ENCODE results near the gene SMIM45.

The SMIM45 gene

DNA sequence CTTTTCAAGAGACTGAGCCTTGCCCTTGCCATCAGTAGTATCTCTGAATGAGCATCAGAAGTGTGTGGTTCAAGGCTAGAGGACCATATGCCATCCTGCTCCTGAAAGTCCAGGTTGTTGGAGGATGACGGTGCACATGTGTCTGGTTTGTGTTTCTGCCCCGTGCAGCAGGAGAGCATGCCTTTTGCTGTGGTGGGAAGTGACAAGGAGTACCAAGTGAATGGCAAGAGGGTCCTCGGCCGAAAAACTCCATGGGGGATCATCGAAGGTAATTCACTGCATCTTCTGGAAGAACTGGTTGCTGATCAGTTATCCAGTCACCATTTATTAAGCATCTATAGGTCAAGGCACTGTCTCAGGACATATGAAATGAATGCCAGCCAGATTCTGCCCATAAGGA, 40.5 kb downstream of the SMIM45 start:
- H3K27me3 ChIP-seq: no peaks in the 10 kb centered on the region
- H3K36me3 ChIP-seq: no peaks in the 10 kb centered on the region
- intact Hi-C loops (cut with DNase I; ENCODE audit: low total_unique reads): no loop called here
- H3K4me1 ChIP-seq: no peaks in the 10 kb centered on the region
- DNase-seq (ENCODE audit: low spot score in 2 of 2): peak in 1 of 2 donors; percentile 31
- TF ChIP-seq POLR2AphosphoS5 (IDR thresholded peaks at IDR 0.05) (no peak), POLR2A (IDR thresholded peaks at IDR 0.05) (no peak)
- TF ChIP-seq, protein P1, sequence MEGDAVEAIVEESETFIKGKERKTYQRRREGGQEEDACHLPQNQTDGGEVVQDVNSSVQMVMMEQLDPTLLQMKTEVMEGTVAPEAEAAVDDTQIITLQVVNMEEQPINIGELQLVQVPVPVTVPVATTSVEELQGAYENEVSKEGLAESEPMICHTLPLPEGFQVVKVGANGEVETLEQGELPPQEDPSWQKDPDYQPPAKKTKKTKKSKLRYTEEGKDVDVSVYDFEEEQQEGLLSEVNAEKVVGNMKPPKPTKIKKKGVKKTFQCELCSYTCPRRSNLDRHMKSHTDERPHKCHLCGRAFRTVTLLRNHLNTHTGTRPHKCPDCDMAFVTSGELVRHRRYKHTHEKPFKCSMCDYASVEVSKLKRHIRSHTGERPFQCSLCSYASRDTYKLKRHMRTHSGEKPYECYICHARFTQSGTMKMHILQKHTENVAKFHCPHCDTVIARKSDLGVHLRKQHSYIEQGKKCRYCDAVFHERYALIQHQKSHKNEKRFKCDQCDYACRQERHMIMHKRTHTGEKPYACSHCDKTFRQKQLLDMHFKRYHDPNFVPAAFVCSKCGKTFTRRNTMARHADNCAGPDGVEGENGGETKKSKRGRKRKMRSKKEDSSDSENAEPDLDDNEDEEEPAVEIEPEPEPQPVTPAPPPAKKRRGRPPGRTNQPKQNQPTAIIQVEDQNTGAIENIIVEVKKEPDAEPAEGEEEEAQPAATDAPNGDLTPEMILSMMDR (IDR thresholded peaks at IDR 0.05): no peak
- H3K27ac ChIP-seq: no peak overlapping the region
- H3K9me3 ChIP-seq: no peaks in the 10 kb centered on the region
- H3K4me3 ChIP-seq: no peak overlapping the region

DNA sequence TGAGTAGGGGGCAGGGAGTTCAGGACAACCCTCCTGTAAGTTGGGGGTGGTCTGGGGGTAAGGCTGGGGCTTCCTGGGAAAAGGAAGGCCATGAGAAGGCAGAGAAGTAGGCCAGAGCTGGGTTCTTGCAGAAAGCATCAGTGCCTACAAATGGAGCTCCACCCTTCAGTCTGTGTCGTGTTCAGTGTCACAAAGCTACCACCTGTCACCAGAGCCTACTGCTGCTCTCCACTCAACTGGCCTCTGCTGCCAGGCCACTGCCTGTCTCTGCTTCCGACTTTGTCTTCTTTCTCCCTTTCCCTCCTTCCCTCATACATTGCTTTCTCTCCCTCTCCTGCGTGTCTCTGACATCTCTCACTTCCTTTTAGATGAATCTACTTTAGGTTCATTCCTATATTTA, 43.3 kb downstream of the SMIM45 start:
- no peaks in the 10 kb centered on the region for H3K9me3 ChIP-seq
- H3K4me1 ChIP-seq: no peaks in the 10 kb centered on the region
- H3K27ac ChIP-seq: no peak overlapping the region
- no peaks in the 10 kb centered on the region for H3K27me3 ChIP-seq
- no peak overlapping the region for H3K4me3 ChIP-seq
- TF ChIP-seq POLR2AphosphoS5 (IDR thresholded peaks at IDR 0.05) (no peak), POLR2A (IDR thresholded peaks at IDR 0.05) (no peak)
- TF ChIP-seq, protein P1 (IDR thresholded peaks at IDR 0.05): no peak
- intact Hi-C loops (cut with DNase I; ENCODE audit: low total_unique reads): no loop called here
- peak in 1 of 2 donors; percentile 25 for DNase-seq (ENCODE audit: low spot score in 2 of 2)
- no peaks in the 10 kb centered on the region for H3K36me3 ChIP-seq

DNA sequence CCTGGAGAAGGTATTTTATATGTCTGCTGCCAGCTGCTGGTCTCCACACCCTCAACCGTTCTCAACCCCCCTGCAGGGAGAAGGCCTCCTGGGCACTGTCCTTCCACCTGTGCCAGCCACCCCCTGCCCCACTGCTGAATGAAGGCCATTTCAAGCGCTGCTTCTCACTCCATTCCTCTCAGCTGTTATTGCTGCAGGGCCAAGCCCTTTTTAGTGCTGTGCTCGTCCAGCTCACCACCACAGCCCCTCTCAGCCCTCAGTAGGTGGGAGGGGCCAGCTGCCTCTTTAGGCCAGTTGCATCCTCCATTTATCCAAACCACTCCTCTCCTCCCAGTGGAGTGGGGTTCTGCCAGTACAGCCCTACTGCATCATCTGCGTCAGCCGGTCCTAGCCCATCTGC, 44.9 kb downstream of the SMIM45 start:
- TF ChIP-seq POLR2AphosphoS5 (IDR thresholded peaks at IDR 0.05) (no peak), POLR2A (IDR thresholded peaks at IDR 0.05) (no peak)
- TF ChIP-seq, protein P1 (IDR thresholded peaks at IDR 0.05): no peak
- intact Hi-C loops (cut with DNase I; ENCODE audit: low total_unique reads): no loop called here
- Histone ChIP-seq H3K4me1 (no peaks in the 10 kb centered on the region), H3K4me3 (no peak overlapping the region), H3K9me3 (no peaks in the 10 kb centered on the region), H3K27me3 (no peaks in the 10 kb centered on the region), H3K27ac (no peak overlapping the region), H3K36me3 (no peaks in the 10 kb centered on the region)
- DNase-seq (ENCODE audit: low spot score in 2 of 2): no peak

DNA sequence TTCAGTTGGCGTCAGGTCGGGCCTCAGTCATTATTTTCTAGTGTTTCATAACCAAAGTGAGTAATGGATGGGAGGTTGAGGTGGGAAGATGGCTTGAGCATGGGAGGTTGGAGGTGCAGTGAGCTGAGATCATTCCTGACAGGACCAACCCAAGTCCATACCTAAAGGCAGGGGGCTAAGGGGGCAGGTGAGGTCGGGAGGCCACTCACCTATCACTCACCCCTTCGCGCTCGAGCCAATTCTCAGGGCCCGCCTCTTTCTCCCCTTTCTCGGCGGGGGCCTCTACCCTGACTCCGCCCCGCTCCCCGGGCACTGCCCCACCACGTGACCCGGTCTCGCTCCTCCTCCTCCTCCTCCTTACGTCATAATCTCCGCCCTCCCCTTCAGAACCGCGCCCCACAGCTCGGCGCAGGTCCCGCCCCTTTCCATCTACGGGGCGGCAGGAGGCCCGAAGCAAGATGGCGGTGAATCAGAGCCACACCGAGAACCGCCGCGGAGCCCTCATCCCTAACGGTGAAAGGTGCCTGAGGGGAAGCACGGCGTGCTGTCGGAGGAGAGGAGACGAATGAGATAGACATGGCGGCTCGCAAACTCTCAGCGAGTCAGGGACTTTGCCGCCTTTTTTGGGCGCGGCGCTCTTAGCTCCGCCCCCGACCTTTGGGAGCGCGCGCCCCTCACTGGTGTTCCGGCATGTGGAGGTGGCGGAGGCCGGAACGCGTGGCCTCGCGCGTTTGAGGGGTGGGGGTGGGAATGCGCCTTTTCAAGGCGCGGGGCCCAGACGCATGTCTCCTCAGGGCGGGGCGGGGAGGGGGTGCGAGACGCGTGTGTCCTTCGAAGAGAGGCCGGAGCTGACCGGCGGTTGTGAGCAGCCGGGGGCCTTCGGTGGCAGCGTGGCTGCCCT, 46.7 kb downstream of the SMIM45 start, which contains the start of gene WBP2NL:
Gene WBP2NL (plus strand): TSS at position 428 of the 901 bp plus-strand sequence. CDS start 31 bp downstream, at position 459.
- intact Hi-C loops (cut with DNase I; ENCODE audit: low total_unique reads): no loop called here
- TF ChIP-seq POLR2AphosphoS5 (IDR thresholded peaks at IDR 0.05) (peak in 2 of 3 donors; percentile 68 to 97), POLR2A (IDR thresholded peaks at IDR 0.05) (peak; percentile 51)
- TF ChIP-seq, protein P1 (IDR thresholded peaks at IDR 0.05): no peak
- H3K27me3 ChIP-seq: no peaks in the 10 kb centered on the region
- DNase-seq (ENCODE audit: low spot score in 2 of 2): peak; percentile 87 to 88
- no peaks in the 10 kb centered on the region for H3K9me3 ChIP-seq
- H3K27ac ChIP-seq: peak within 1 kb of the TSS; percentile 77 to 79
- H3K4me3 ChIP-seq: peak within 1 kb of the TSS; percentile 38 to 72 (median 60)
- H3K36me3 ChIP-seq: no peaks in the 10 kb centered on the region
- H3K4me1 ChIP-seq: no peaks in the 10 kb centered on the region

DNA sequence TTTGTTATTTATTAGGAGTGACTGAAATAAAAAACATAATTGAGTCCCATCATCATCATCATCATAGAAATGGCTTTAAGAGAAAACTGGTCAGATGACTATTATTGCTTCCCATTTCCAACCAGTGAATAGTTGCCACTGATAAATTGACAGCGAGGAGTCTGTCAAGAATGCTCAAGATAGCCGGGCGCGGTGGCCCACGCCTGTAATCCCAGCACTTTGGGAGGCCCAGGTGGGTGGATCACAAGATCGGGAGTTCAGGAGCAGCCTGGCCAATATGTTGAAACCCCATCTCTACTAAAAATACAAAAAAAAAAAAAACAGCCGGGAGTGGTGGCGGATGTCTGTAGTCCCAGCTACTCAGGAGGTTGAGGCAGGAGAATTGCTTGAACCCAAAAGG, 48.5 kb downstream of the SMIM45 start:
- Histone ChIP-seq H3K27me3 (no peaks in the 10 kb centered on the region), H3K36me3 (no peaks in the 10 kb centered on the region), H3K27ac (no peak overlapping the region), H3K4me3 (no peak overlapping the region), H3K9me3 (peaks cover 1 to 7% of the 10 kb centered on the region in 2 donors), H3K4me1 (no peaks in the 10 kb centered on the region)
- intact Hi-C loops (cut with DNase I; ENCODE audit: low total_unique reads): no loop called here
- TF ChIP-seq POLR2A (IDR thresholded peaks at IDR 0.05) (no peak), POLR2AphosphoS5 (IDR thresholded peaks at IDR 0.05) (no peak)
- TF ChIP-seq, protein P1 (IDR thresholded peaks at IDR 0.05): no peak
- no peak for DNase-seq (ENCODE audit: low spot score in 2 of 2)

All from breast epithelium (tissue), 4 donors.